Adipocyte (in vitro differentiated cells): ENCODE results near the gene TMX4.

Experiments
- DNase-seq: peaks from one replicate; pipeline ENCODE4 v3.0.0-alpha.2; 2015; ENCODE audit warnings: low read depth
- H3K27me3 ChIP-seq: replicated peaks from 2 replicates; pipeline ENCODE4 v1.7.0; 2013; ENCODE audit warnings: mild to moderate bottlenecking, low read length, moderate library complexity; ENCODE audit not compliant: control insufficient read depth, insufficient read depth
- H3K36me3 ChIP-seq: 2 replicates; pipeline ENCODE4 v1.7.0; 2013; ENCODE audit warnings: low read length, mild to moderate bottlenecking, moderate library complexity; ENCODE audit not compliant: control insufficient read depth, insufficient read depth, severe bottlenecking
- H3K4me1 ChIP-seq: 2 replicates; pipeline ENCODE4 v1.7.0; 2013; ENCODE audit warnings: mild to moderate bottlenecking, low read length, moderate library complexity; ENCODE audit not compliant: control insufficient read depth, insufficient read depth
- H3K4me3 ChIP-seq: 2 replicates; pipeline ENCODE4 v1.7.0; 2013; ENCODE audit warnings: mild to moderate bottlenecking, low read length, moderate library complexity
- H3K9ac ChIP-seq: 2 replicates; pipeline ENCODE4 v1.7.0; 2013; ENCODE audit warnings: mild to moderate bottlenecking, low read length, moderate library complexity
- H3K9me3 ChIP-seq: 2 replicates; pipeline ENCODE4 v1.7.0; 2013; ENCODE audit warnings: mild to moderate bottlenecking, low read length, moderate library complexity; ENCODE audit not compliant: control insufficient read depth

The TMX4 gene

DNA sequence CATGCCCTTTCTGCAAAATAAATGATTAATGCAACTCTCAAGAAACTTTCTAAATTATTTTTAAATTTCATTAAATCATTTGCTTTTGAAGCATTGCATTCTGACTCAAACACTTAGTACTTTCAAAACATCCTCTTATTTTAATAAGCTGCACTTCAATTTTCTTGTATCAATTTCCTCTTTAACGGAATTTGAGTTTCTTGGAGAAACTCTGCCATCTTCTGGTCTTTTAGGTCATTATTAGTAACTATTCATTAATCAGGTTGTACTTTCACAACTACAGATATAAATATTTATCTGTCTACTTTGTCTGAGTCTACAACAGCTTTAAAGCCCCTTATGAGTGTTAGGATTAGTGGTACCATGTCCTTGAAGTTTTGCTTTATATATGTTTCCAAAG is 30.2 kb downstream of the TMX4 start:
- Histone ChIP-seq H3K27me3 (no peaks in the 10 kb centered on the region), H3K36me3 (peaks cover 27% of the 10 kb centered on the region), H3K4me1 (no peaks in the 10 kb centered on the region), H3K9ac (no peak overlapping the region), H3K9me3 (peaks cover 11% of the 10 kb centered on the region), H3K4me3 (no peak overlapping the region)
- no peak for DNase-seq

DNA sequence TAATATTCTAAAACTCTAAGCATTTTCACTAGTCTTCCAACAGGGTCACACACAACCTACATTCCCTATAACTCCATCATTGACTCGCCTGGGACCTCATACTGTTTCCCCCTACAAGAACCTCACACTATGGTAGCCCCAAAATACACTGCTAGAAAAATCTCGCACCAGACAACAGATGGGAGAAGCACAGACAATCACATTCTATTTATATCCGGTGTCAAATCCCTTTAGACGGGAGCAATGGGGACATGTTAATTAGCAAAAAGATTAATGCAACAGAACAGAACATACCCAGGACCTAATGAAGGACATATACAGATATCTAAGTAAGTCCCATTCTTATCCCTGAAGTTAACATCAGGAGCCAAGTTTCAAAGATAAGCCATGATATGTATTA is 33.6 kb downstream of the TMX4 start:
- Histone ChIP-seq H3K4me1 (peaks cover under 1% of the 10 kb centered on the region), H3K9ac (no peak overlapping the region), H3K27me3 (no peaks in the 10 kb centered on the region), H3K9me3 (no peaks in the 10 kb centered on the region), H3K36me3 (peaks cover 27% of the 10 kb centered on the region), H3K4me3 (no peak overlapping the region)
- no peak for DNase-seq

DNA sequence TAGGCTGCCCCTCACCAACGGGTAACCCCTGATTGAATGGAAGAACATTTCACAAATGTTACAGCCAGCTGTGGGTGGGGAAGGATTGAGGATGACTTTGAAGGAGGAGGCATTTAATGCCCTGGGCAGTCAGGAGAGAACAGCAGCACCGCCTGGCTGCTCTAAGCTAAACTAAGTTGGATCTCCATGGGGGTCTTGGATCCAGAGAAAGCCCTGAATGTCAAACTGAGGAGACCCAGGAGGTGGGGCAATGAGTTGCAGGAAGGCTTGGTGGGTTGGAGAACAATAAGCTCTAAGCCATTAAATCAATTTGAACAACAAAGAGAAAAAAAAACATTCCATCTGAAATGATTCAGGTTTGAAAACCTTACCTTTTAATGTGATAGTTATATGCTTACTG is 35.4 kb downstream of the TMX4 start:
- Histone ChIP-seq H3K9ac (no peak overlapping the region), H3K27me3 (no peaks in the 10 kb centered on the region), H3K36me3 (peaks cover 27% of the 10 kb centered on the region), H3K4me3 (no peak overlapping the region), H3K4me1 (peaks cover 6% of the 10 kb centered on the region), H3K9me3 (no peaks in the 10 kb centered on the region)
- DNase-seq = no peak

DNA sequence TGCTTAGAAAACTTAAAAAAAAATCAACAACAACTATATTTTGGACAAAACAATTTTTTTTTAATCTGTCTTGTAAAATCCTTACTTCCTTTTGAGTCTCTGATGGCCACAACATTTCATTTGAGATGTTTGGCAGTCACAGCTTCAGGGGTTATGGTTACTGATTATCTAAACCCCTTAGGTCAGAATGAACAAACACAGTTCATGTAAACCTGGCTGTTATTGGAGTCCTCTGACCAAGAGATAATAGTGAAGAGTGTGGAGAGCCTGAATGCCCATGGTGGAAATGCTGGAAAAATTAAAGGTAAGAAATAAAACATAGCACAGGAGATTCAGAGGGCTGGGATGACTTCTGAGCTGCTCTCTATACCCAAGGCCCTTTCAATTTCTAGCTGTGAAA is 38.2 kb downstream of the TMX4 start:
- no peaks in the 10 kb centered on the region for H3K9me3 ChIP-seq
- DNase-seq = no peak
- peaks cover 27% of the 10 kb centered on the region for H3K36me3 ChIP-seq
- no peaks in the 10 kb centered on the region for H3K27me3 ChIP-seq
- H3K9ac ChIP-seq = no peak overlapping the region
- no peak overlapping the region for H3K4me3 ChIP-seq
- H3K4me1 ChIP-seq = peaks cover 13% of the 10 kb centered on the region

DNA sequence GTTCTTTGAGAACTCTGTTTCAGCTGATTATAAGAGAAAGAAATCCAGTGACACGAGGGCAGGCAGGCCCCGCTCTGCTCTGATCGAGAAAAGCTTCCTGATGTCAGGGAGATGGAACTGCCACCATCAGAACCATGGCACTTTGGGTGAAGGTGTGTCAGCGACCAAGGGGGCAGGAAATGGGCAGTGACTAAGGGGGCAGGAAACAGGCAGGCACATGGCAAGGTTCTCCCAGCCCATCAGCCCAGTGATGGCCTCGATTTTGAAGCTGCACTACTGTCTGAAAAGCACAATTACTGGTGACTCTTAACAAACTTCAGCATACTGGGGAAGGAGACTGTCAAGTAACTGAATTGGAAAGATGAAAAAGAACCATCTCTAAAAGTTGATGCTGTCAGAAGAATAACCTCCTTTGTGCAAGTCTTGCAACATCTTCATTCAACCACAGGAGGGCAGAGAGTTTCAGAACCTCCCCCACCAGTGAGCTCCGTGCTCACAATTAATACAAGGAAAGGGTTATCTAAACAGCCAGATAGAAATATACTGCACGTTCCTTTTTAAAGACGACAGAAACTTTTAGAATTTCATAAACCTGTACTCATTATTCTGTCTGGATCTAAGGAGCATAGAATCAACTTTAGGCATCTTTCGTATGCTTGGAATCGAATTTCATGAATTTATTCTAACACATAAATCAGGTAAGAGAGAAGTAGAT is 39.1 kb downstream of the TMX4 start:
- no peaks in the 10 kb centered on the region for H3K27me3 ChIP-seq
- no peak overlapping the region for H3K9ac ChIP-seq
- H3K4me1 ChIP-seq = peaks cover 20% of the 10 kb centered on the region
- no peaks in the 10 kb centered on the region for H3K9me3 ChIP-seq
- no peak overlapping the region for H3K4me3 ChIP-seq
- DNase-seq = peak; percentile 72
- peaks cover 22% of the 10 kb centered on the region for H3K36me3 ChIP-seq

DNA sequence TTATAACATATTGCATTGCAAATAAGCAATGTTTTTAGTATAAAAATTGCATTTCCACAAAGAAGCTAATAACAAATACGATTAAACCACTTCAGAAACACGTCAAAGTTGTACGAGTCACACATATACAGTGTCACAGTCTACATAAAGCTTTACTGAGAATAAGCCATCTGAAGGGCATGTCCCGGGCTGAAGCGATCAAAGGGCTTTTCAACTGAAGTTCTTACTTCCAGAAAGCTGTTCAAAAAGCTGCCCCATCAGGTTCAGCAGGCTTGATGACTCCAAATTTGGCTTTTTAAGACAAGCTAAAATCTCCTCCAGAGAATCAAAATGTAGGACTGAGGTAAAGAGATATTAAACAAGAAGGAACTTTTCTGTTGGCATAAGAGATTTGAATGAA is 41.9 kb downstream of the TMX4 start:
- H3K9me3 ChIP-seq = no peaks in the 10 kb centered on the region
- peaks cover 13% of the 10 kb centered on the region for H3K36me3 ChIP-seq
- no peak overlapping the region for H3K9ac ChIP-seq
- DNase-seq = no peak
- peaks cover 38% of the 10 kb centered on the region for H3K4me1 ChIP-seq
- H3K4me3 ChIP-seq = no peak overlapping the region
- H3K27me3 ChIP-seq = no peaks in the 10 kb centered on the region

DNA sequence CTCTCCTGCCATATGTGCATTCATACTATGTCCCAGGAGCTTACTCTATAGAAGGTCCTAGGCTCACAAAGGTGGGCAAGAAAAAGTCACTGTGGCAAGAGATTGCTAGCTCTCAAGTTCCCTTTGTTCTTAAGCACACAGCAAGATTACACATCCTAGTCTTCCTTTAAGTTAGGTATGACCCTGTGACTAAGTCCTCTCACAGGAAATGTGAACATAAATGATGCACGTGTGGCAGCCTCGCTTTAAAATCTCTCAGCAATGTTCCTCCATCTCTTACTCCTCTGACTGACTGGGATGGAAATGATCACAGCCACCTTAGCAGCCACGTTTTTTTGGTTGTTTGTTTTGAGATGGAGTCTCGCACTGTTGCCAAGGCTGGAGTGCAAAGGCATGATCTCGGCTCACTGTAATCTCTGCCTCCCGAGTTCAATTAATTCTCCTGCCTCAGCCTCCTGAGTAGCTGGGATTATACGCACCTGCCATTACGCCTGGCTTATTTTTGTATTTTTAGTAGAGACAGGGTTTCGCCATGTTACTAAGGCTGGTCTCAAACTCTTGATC is 43.6 kb downstream of the TMX4 start:
- no peak for DNase-seq
- no peaks in the 10 kb centered on the region for H3K9me3 ChIP-seq
- no peak overlapping the region for H3K4me3 ChIP-seq
- no peaks in the 10 kb centered on the region for H3K27me3 ChIP-seq
- H3K36me3 ChIP-seq = no peaks in the 10 kb centered on the region
- peaks cover 49% of the 10 kb centered on the region for H3K4me1 ChIP-seq
- H3K9ac ChIP-seq = no peak overlapping the region

DNA sequence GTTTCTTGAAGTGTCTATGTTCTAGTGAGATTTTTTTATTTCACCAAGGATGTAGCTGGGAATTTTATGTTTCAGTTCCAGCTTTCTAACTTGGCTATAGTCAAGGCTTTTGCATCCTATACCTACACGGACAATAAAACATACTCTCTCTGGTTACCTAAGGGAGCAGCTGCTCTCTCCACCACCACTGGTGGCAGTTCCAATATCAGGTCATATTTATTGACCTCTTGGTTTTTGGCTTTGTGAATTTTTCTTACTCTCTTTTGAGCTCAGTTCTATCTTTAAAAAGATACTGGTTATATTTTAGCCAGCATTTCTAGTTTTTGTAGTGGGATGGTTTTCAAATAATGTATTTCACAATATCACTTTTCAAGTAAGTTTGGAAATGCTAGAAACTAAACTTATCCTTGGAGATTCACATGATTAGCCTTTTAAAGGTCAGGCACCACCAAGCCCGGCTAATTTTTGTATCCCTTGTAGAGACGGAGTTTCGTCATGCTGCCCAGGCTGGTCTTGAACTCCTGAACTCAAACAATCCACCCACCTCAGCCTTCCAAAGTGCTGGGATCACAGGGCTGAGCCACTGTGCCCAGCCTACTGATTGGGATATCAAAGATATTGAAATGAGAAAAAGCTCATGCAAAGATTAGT is 44.7 kb downstream of the TMX4 start:
- Histone ChIP-seq H3K36me3 (no peaks in the 10 kb centered on the region), H3K9ac (no peak overlapping the region)
- DNase-seq = no peak

DNA sequence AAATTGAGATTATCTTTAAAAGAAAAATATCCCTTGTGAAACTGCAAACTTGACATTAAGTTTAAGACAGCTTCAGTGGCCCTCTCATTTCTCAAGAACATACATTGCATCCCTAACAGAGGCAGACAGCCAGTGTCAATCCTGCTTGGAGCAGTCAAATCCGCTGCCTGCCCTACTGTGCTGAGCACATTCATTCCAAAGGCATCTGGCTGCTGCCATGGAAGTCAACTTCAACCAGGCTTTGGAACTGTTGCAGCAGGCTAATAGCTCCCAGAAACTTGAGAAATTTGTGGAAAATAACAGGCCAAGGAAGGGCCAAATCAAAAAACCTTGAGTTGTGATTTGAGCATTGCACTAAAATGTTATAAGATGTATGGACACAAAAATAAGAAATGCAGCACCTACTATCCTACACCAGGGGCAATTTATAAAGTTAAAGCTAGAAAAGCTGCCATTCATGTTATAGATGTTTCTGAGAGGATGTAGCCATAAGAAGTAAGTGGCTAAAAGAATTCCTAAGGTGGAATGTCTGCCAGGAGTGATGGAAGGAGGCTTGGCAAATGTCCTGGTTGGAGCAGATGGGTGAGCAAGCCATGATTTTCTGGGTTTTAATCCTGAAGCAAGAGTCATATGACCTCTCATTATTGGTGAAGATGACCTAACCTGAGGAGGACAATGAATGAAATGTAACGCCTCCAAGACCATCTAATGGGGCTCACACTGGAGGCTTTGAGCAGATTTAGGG is 47.9 kb downstream of the TMX4 start:
- no peak for DNase-seq
- H3K27me3 ChIP-seq = no peaks in the 10 kb centered on the region
- peaks cover 56% of the 10 kb centered on the region for H3K4me1 ChIP-seq
- H3K9me3 ChIP-seq = no peaks in the 10 kb centered on the region
- no peak overlapping the region for H3K9ac ChIP-seq
- no peaks in the 10 kb centered on the region for H3K36me3 ChIP-seq
- no peak overlapping the region for H3K4me3 ChIP-seq

More for the DNA sequence above, 44.7 kb downstream of the TMX4 start:
- Histone ChIP-seq H3K9me3 (no peaks in the 10 kb centered on the region), H3K4me3 (no peak overlapping the region), H3K4me1 (peaks cover 43% of the 10 kb centered on the region), H3K27me3 (no peaks in the 10 kb centered on the region)

DNA sequence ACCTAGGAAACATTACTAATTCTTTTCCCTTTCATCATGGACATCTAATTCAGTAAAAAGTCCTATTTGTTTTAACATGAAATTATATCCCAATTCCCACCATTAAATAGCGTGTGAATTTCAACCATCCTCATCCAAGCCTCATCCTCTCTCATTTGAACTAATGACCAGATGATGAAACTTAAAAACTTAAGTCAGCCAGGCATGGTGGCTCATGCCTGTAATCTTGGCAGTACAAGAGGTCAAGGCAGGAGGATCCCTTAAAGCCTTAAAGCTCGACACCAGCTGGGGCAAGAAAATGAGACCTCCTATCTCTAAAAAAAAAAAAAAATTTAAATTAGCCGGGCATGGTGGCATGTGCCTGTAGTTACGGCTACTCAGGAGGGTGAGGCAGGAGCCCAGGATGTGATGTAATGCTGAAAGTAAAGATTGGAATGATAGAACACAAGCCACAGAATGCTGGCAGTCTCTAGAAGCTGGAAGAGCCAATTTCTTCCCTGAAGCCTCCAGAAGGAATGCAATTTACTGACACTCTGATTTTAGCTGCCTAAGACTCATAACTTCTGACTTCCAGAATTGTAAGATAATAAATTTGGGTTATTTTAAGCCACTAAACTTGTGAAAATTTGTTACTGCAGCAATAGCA is 52.2 kb downstream of the TMX4 start:
- peaks cover 28% of the 10 kb centered on the region for H3K4me1 ChIP-seq
- peak; percentile 18 for DNase-seq
- H3K9ac ChIP-seq = no peak overlapping the region
- no peaks in the 10 kb centered on the region for H3K9me3 ChIP-seq
- H3K4me3 ChIP-seq = peak overlapping the region; percentile 42
- no peaks in the 10 kb centered on the region for H3K27me3 ChIP-seq
- H3K36me3 ChIP-seq = no peaks in the 10 kb centered on the region

DNA sequence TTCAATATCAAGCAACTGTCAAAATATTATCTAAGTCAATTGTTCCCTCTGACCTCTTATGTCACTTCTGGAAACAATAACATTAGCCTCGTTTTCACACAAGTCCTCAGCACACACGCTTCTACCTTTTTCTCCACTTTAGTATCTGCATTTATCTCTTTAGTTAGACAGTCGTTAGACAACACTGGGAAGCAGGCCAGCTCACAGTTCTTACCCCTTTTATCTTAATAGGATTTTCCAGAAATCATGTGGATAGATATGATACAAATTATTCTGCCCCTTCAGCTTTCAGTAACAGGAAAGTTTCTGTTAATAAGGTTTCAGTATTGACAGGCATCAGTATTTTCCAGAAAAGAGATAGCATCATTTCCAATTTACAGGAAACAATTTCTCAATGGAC is 53.4 kb downstream of the TMX4 start:
- Histone ChIP-seq H3K4me3 (no peak overlapping the region), H3K4me1 (peaks cover 17% of the 10 kb centered on the region), H3K9ac (no peak overlapping the region), H3K36me3 (no peaks in the 10 kb centered on the region), H3K27me3 (no peaks in the 10 kb centered on the region), H3K9me3 (no peaks in the 10 kb centered on the region)
- no peak for DNase-seq
